TTC549 (cell line): ENCODE data around the gene YLPM1.

Source experiments
- FAIRE-seq: peaks from 2 replicates; lab custom pipeline; 2012; peaks lifted over from hg19 to GRCh38; lab: Jason Lieb, UNC

The YLPM1 gene

DNA sequence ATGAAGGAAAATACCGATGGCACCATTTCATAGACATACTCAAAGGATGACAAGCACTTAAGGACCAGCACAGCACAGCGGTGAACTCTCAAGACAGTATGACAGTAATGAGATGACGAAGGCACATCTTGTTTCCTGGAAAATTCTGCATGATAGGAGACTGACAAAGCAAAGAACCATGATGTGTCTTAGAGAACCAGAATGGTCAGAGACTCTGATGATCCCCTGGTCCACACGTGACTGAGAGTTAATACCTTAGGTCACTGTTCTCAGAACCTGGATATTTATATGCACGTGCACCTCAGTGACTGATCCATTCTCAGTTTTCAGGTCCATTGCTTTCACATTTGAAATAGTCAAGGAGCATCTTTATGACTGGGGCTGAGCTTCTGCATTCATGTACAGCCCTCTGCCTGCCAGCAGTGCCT, 77.5 kb downstream of the YLPM1 start:
- FAIRE-seq: no peak

DNA sequence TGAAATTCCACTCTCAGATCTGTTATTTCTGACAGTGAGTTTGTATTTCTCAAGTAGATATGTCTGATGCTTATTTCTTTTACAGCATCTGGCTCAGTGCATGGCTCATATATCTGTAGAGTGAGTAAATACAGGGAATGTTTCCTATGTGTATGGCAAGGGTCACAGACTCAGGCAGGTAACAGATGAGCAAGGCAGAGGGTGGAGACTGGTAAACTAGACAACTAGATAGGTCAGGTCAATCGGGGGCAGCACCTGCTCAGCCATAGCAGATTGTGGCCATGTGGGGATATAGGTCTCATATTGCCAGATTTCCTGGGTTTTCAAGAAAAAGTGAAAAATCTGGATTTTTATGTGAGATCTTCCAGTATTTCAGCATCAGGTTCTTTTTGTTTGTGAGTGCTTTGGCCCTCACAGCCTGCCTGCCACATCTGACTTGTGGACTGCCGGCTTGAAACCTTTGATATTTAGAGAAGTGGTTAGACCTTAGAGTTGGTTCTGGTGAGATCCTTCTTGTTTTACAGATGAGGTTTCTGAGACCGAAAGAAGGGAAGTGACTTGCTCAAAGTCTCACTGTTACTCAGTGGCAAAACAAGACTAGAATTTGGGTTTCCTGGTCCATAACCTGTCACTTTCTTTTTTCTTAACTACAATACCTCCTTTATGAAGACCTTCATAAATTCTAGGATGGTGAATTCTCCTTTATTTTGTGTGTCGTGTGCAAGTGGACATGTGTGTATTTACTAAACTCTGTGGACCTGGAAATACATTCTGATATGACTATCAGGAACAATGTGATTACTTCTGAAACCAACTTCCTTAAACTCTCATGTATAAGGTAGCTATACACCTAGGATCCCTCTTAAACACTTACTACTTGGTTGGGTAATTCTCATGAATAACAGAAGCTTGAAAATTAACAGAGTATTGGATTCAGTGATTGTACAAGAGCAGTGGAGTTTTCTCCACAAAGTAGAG, 78.4 kb downstream of the YLPM1 start:
- no peak for FAIRE-seq

DNA sequence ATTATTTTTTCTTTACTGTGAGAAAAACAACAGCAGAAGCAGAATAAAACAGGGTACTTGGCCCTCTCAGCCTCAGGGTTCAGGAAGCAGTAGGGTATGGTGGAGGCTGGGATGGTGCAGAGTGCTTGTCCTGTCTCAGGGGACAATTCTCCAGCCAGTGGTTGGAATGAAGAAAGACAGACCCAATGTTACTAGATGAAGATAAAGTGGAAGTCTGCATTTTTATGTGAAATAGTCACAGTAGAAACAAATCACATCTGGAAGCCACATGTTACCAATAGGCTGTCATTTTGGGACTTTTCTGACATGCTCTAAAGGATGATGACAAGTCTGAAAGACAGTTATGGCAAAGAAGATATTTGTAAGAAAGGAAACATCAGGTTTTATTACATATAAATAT, 80.5 kb downstream of the YLPM1 start:
- no peak for FAIRE-seq

DNA sequence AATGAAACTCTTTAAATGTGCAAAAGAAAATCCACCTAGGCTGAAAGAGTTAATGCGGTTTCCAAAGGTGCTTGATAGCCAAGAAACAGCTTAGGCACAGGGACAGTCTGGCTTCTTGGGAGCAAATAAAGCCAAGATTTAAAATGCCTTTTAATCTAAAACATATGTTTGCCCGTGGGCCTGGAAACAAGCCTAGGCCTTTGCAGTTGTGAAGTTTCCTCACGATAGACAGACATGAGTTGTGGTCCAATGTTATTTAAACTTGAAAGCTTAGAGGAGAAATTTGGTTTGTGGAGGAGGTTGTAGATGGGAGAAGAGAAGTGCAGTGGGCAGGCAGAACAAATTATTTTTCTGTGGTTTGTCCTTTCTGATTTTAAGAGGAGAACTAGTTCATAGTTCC, 83.1 kb downstream of the YLPM1 start:
- FAIRE-seq: no peak

DNA sequence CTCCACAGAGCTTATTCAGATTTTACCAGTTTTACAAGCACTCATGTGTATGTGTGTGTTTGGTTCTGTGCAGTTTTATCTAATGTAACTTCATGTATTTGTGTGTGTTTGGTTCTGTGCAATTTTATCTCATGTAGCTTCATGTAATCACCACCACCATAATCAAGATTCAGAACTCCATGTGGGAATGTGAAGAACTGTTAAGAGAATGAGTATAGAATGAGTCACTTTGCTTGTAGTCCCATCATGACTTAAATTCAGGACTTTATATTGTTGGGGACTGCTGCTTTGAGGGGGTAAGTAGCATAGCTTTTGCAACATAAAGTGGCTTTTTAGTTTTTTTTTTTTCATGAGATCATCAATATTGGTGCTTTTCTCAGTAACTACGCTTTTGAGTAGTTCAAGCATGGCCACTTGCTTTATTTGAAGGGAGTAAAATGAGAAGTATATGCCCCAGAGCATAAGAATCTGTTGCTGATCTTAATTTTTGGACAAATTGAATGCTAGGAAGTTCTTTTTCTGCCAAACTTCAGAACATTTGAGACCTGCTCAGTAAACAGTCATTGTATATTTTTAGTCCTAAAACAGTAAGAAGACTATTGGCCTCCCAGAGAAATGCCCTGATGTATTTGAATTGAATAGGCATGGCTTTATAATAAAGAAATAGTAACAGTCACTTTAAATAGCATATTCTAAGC, 84.0 kb downstream of the YLPM1 start:
- FAIRE-seq: no peak

DNA sequence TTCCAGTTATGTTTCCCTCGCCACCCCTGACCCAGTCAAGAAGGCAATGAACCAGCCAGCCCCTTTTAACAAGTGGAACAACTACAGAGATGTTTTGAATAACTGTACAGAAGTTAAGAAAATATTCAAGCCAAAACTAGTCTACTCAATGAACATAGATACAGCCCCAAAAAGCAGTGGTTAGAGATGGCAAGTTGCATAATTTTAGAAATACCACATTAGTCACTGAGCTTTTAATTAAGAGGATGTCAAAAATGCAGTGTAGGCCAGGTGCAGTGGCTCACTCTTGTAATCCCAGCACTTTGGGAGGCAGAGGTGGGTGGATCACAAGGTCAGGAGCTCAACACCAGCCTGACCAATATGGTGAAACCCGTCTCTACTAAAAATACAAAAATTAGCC, 85.7 kb downstream of the YLPM1 start:
- FAIRE-seq: no peak

DNA sequence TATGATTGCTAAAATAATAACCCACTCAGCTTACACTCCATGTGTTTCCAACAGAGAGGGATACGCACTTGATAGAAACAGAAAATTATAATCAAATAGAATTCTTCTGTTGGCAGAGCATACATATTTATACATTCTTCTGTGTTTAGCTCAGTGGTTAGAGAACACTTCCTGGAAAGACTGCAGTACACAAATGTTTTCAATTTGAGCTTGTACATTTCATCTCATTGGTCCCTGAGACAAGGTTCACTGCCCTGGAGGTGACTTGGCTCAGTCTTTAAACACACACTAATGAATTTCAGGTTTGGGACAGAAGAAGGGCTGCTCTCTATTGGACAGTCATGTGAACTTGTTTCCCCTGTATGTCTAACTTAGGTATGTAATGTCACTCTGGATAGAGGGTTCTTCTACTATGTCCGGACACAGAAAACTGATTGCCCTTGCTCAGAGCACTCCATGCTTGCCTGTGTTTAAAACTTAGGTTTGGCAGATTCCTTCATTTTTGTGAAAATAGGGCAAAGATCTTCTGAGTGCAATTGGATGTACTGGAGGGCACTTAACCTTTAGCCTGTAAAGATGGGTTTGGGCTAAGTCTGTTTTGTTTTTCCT, 89.9 kb downstream of the YLPM1 start:
- FAIRE-seq: no peak

DNA sequence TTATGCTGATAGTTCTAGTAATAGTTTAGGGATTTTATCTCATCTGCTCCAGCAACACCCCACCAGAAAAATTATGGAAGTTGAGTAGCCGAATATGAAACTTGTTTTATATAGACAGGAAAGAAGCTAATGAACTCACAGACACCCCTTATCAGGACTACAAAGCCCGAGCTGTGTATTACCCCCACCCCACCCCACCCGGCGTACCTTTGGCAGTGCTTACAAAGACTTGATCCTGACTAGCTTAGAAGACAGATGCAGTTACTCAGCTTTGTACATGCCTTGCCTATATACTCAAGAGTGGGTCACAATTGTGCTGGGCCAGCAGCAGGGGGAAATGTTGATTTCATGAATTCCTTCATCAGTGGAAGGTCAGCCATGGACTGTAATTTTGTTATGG, 90.5 kb downstream of the YLPM1 start:
- FAIRE-seq: no peak

DNA sequence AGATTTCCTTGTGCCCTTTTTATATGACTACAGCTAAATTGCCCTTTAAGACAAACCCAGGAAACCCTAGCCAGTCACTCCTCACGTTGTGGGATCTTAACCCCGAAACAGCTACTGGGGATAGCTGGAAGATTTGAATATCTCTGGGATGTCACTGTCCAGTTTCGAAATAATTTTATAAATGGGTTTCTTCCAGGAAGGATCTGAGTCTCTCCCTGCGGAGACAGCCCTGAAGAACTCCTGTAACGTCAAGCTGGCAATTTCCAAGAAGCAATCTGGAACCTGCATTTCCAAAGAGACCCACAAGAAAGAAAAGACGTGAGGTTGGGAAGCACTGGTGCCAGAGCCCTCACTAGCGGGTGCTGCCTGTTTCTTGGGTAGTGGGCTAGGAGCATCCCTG, 91.9 kb downstream of the YLPM1 start:
- no peak for FAIRE-seq

DNA sequence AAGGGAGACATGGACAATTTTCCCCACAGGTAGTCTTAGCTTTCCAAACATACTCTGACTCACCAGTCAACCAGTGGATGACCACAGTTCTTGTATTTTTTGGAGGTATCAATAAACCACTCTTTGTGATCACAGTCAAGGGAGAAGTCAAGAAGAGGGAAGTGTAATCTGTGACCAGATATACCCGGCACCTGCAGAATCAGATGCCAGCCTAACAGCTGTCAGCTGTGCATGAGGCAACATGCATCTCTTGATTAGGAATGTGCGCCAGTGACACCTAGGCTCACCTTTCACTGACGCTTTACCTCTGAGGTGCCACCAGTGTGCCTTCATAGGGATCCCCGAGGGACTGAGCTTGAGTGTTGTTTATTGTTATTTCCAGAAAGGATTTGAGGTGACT, 92.8 kb downstream of the YLPM1 start:
- no peak for FAIRE-seq

DNA sequence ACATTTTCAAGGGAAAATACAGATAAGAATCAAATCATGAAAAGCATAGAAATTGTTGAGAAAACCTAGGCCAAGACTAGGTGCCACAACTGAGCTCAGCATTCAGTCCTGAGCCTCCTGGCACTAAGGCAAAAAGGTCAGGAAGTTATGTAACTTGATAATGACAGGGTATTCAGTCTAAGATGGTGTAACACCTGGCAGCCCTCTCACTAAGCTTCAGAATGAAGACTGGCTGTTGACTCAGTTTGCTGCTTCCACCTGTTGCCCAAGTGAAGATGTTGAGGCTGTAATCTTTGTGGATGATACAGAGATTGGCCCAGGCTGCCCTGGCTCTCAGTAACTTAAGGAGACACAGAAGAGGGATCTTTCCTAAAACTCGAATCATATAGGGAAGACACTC, 93.2 kb downstream of the YLPM1 start:
- no peak for FAIRE-seq

DNA sequence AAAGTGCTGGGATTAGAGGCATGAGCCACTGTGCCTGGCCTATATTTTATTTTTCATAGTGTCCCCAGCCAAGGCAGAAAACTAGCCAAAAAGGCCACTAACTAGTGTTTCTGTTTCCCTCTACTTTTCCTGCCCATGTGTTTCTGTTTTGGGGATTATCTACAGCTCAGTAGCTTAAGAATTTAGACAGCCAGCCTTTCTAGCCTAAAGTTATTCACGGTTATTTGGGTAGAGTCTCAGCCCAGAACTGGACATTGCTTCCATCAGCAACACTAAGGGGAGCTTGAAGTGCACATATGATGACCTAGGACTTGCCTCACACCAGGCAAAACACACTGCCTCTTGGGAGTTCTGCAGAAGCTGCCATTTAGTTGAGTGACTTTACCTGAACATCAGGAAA, 94.9 kb downstream of the YLPM1 start:
- FAIRE-seq: no peak

DNA sequence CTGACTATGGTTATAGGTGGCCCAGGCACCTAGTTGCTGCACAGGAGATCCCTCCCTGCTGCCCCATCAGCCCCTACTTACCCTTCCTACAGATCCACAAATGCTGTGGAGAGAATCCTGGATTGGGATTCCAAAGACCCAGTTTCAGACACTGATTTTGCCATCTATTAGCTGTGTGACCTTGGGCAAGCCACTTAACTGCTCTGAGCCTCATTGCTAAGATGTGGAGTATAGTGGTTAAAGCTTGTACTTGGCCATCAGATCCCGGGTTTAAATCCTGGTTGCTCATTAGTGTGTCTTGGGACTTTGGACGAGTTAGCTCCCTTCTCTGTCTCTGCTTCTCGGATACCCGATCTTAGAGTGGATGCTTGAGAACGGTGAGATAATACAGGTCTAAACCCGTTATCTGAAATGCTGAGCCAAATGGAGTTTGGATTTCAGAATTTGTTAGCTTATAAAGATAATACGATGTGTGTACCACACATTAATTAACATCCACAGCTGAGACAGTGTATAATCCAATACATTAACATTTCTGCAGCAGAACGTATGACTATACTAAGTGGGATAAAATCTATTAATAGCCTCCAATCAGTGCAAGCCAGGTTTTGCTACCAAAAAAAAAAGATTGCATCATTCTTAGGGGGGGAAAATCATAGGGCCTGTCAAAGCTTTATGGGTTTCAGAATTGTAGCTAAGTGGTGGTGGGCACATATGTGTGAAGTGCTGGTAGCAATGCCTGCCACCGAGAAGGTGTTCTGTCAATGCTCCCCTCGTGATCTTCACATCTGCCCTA, 96.8 kb downstream of the YLPM1 start:
- no peak for FAIRE-seq

DNA sequence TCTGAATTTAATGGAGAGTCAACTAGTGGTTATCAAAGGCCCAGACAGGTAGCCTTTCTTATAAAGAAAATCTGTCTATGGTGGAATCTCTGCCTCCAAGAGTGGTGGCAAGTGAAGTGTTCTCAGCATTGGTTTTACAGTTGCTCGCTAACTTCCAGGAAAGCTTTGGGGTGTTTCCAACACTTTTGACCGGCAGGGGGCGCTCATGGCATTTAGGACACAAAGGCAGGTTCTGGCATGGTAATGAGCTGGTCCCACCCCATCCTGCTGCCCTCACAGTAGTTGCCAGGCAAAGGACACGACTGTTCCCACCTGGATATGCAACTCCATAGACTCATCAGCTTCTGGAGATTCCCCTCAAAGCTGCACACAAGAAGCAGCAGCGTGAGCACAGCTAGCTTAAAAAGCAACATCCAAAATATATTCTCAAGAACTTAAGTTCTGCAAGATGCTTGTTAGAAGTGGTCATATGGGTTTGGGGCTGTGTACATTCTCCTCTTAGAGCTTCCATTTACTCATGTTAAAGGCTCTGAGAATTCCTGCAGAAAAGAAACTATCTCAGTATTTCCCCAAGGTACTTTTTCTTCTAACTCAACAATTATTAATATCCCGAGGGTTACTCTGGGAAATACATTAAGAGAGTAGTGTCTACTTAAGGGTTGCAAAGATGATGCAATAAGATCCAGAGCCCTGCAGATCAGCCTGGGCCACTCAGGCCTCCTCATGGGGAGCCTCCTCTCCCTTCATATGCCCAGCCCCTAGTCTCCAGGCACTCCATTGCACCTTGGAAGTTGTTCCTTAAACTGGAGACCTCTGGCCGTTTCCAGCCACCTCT, 98.0 kb downstream of the YLPM1 start:
- FAIRE-seq: peak; percentile 75

DNA sequence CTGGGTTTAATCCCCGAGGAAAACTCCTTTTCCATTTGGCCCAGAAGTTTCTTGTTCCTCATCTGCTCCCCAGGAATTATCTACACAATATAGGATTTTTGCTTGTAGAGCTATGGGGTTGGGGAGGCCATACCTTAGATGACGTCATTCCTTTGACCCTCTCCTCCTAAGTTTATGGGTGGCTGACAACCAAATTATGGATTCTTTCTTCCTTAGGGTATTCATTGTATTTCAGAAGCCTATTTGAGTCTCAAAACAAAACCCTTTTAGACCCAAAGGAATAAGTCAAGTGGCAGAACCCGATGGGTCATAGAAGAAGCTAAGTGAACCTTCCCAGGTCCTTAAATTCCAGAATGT, 98.6 kb downstream of the YLPM1 start:
- no peak for FAIRE-seq

DNA sequence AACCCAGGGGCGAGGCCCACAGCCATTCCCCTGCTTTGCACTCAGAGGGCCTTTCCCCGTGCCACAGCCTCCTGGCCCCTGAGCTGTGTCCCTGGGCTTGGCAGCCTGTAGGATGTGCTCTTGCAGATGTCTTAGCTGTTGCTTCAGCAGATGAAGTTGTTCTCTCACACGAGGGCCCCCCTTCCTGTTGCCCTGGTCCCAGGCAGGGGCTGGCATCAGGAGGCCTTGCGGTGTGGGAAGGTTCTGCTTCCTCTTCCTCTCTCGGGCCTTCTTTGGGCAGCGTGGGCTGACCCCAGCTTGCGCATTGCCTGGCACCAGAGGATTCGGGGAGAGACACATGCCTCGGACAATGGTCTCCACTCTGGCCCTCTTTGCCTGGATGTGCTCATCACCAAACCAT, 100.2 kb downstream of the YLPM1 start:
- FAIRE-seq: no peak

DNA sequence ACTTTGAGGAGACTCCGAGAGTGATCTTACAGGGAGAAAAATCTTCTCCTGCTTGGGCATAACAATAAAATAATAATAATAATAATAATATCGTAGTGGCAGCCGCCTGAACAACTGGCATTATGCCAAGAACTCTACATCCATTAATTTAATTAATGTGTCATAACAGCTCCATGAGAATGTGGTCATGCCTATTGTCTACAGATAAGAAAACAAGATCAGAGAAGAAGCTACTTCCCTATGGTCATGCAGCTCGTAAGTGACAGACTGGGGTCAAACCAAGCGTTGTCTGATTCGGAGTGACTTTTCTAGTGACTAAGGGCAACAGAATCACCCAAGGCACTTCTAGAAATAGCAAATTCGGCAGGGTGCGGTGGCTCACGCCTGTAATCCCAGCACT, 101.1 kb downstream of the YLPM1 start:
- no peak for FAIRE-seq

DNA sequence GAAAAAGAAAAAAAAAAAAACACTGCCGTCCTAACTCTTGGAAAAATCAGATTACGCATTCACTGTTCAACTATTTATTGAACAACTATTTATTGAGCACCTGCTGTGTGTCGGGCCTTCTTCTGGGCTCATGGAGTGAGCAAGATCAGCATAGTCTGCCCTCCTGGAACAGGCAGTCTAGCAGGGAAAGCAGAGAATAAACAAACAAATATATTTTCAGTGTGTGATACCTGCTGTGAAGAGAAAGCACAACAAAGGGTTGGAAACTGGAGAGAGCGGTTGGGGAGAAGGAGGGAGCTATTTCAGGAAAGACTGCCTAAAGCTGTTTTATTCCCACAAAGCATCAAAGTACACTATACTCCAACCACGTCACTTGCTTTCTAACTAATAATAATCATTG, 102.0 kb downstream of the YLPM1 start:
- FAIRE-seq: no peak

DNA sequence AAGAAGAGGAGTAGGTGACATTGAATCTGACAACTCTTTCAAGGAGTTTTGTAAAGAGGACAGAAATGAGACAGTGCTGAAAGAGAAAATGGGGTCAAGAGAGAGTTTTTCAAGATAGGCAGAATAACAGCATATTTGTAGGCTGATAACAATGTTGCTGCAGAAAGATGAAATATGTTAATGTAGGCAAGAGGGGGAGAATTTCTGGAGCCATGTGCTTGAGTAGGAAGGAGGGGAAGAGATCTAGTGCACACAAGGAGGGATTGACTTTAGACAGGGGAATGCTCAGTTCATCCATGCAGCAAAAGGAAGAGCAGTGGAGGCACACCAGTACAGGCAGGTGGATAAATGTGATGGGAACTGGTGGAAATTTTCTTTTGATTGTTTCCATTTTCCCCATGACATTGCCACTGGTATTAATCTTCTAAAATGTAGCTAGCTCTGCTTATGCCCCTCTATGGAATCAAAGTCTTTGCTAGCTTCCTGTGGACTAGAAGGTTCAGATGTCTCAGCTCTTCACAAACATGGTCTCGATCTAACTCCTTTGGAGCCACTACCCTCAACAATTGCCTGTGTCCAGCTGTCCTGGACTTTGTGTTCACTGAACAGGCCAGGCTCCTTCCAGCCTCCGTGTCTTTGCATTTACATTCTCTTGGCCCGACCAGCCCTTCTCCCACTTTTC, 103.7 kb downstream of the YLPM1 start:
- FAIRE-seq: no peak

DNA sequence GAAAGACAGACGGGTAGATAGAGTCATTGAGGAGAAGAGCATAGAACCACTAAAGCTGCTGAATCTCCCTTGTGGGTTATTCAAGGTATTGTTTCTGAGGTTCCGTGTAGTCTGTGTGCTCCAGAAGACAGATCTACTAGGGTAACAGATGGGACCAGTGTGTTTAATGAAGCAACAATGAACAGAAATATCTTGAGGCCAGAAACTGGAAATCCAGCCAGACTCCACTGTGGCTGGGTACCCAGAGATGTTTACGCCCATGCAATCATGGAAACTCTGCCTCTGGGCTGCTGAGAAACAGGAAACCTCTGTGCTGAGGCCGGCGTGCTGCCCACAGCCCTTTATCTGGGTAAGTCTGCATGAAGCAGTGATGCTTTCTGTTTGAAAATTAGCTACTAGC, 104.6 kb downstream of the YLPM1 start:
- no peak for FAIRE-seq

DNA sequence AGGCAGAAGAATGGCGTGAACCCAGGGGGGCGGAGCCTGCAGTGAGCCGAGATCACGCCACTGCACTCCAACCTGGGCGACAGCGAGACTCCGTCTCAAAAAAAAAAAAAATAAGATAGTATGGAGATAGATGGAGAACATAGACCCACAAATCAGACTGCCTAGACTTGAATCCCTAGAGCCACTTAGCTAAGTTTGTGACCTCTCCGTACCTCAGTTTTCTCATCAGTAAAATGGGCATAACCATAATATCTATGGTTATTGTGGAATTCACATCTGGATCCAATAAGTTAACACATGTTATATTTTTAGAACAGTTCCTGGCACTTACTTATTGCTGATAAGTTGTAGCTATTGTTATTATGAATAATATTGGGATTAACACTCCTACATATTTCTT, 105.6 kb downstream of the YLPM1 start:
- no peak for FAIRE-seq
